GM18870 (cell line): ENCODE data around the gene TPGS2.

ENCODE experiments used
- ATAC-seq: cut with Tn5 transposase; IDR thresholded peaks from one replicate; pipeline ENCODE4 v1.9.1; 2021; ENCODE audit warnings: moderate library complexity; ENCODE audit not compliant: unreplicated experiment

The TPGS2 gene

DNA sequence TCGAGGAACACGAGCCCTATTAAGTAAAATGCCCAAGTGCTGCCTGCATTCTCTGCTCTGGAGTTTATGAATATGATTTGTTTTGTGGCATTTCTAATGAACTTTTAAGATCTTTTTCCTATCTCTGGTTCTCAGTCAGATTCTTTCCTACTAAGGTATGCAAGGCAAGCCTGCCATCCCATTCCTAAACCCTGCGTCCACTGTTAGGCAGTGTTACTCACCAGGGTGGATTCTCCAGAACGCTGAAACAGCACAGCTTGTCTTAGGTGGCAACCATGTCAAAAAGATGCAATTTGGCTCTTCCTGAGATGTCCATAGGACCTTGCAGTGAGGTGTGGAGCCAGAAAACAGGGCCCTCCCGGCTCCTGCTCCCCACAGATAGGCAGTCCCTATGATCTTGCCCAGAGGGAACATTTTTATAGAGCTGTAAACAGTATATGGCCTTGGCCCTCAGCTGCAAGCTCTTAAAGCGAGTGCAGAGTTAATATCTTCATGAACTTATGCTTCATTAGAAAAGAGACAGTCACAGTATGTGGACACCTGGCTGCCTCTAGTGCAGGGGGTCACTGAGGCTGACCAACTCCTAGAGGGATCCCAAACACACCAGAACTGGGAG is 84.4 kb downstream of the TPGS2 start:
- no peak for ATAC-seq
